ENCODE results near the gene DYNC1LI1.

DNA sequence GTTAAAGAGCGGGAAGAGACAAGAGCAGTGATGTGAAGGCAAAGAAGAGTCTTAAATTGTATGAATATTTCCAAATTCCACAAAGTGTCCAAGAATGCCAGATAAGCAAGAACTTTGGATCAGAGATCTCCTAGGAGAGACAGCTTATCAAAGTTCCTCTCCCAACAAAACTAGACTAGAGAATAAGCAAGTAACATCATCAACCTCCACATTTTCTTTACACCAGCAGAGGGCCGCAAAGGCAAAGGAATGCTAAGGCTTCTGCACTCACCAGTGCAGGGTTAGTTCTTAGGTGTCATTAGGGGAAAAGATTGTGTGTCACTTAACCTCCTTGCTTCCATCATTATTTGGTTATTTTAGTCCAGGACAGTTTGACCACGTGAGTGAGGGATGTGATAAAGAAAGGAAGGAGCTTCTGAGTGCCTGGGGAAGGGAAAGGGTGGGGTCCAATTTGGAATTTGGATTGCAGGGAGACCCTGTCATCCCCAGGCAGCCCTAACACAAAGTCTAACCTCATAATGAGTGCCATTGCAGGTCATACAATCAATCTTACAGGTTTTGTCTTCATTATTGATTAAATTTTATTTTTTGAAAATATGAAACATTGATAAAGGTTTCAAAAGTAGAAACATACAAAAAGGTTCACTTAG, 60.5 kb downstream of the DYNC1LI1 start:
- TF ChIP-seq, protein P1, sequence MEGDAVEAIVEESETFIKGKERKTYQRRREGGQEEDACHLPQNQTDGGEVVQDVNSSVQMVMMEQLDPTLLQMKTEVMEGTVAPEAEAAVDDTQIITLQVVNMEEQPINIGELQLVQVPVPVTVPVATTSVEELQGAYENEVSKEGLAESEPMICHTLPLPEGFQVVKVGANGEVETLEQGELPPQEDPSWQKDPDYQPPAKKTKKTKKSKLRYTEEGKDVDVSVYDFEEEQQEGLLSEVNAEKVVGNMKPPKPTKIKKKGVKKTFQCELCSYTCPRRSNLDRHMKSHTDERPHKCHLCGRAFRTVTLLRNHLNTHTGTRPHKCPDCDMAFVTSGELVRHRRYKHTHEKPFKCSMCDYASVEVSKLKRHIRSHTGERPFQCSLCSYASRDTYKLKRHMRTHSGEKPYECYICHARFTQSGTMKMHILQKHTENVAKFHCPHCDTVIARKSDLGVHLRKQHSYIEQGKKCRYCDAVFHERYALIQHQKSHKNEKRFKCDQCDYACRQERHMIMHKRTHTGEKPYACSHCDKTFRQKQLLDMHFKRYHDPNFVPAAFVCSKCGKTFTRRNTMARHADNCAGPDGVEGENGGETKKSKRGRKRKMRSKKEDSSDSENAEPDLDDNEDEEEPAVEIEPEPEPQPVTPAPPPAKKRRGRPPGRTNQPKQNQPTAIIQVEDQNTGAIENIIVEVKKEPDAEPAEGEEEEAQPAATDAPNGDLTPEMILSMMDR (IDR thresholded peaks at IDR 0.05) = peak; percentile 92
- TF ChIP-seq EZH2 (IDR thresholded peaks at IDR 0.05; ENCODE audit: borderline replicate concordance, insufficient read depth, low read depth, low read length, poor library complexity, severe bottlenecking) = no peak

Data from B cell (primary cell).